Activated effector memory CD4-positive, alpha-beta T cell treated with anti-CD3 and anti-CD28 coated beads, Interleukin-2, amount 50 U/mL, for 16 hours (primary cell): Measurements from ENCODE around the gene TSPAN32.

Experiments used
- DNase-seq: peaks from one replicate; pipeline ENCODE4 v3.0.0-alpha.2; 2020

TSPAN32 gene

DNA sequence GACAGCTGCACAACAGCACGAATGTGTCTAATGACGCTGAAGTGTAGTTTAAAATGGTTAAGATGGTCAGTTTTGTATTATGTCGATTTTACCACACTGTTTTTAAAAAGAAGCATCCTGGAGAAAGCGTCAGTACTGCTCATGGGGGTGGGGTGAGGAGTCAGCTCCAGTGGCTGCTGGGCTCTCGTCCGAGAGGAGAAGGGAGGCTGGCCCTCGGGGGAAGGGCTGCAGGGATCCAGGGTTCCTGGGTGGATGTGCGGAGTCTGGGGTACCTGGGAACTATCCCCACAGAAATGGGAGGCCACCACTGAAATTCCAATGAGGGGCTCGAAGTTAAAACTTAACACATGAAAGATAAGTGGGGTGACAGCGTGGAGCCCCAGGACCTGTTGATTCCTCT lies 12.0 kb upstream of the TSPAN32 start:
- no peak for DNase-seq

DNA sequence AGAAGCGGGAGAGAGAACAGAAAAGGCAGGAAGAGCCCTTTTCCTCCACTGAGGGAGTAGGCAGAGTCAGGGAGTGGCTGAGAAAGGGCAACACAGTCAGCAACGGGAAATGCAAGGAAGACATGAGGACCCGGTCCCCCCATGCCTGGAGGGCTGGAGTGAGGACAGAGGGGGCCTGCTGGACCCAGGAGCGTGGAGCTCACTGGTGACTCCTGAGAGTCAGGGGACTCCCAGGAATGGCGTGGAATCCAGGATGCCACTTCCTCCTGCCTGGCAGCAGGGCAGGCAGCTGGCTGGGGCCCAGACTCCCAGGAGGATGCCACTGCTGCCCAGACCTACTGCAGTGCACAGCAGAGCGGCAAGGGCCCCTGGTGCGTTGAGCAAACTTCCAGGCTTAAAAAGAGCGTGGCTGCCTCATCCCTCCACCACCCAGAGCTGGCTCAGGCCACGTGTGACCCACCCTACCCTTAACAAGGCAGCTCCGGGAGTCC lies 11.4 kb upstream of the TSPAN32 start:
- no peak for DNase-seq

DNA sequence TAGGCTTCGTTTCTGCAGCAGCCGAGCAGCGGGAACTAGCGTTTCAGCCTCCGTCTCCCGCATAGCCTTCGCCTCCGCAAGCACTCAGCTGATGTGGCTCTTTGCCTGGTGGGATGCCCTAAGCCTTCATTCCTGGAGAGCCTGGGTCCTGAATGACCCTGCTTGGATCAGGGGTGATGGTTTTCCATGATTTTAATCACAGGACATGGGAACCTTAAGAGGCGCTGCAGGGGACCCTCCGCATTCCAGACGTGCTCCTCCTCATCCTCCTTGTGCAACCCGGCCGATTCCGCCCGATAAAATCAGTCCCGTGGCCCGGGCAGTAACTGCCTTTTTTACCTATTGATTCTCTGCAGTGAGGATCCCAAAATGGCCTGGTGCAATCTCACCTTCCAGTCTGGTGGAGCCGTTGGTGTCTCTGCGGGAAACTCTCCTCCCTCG lies 8.3 kb upstream of the TSPAN32 start:
- DNase-seq = no peak

DNA sequence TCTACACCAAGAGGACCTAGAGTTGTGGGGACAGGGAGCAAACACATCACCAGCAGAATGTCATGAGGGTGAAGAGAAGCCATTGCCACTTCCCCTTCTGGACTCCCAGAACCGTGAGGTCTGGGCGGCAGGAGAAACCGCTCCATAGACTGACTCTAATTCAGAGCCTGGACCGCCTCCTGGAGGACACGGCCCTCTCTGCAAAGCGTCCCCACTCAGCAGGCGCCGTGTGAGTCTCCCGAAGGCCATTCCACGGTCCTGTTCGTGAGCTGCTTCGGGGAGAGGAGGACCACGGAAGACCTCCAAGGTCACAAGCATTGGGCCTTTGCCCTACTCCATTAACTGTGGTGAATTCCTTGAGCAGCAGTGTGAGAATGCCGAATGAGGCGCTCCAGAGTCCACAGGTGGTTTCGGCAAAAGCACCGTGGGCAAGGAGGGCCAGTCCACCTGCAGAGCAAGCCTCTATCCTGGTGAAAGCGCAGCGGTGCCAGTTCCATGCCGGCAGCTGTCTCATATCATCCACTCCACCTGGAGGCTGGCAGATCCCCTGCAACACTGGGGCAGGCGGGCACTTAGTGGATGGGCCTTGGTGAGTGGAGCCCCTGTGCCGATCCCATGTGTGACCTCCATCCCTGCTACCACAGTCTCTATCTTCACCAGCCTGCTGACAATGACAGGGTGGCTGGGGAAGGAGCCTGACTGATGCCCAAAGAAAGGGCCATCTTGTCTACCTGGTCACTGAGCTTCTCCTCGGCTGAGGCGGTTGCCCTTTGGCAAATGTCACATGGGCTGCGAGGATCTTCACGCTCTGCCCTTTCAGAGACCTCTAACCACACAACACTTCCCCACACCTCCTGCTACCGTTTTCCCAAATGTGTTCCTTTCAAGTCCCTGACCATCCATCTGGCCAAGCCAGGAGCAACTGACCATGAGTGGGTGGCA lies 7.6 kb upstream of the TSPAN32 start:
- peak; percentile 61 for DNase-seq

DNA sequence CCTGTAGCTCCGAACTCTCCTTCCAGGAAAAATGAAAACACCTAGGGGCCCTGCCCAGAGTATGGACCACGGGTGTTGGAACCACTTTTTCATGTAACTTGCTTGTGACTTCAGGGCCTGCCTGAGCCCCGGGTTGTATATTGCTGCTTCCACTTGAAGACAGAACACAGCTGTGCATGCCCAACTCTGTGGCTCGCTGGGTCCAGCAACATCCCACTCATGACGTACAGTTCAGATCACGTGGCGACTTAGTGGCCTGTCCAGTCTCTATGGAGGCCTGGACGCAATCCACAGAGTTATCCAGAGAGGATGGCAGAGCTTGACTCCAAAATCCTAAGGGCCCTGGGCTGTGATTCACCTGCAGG lies 6.9 kb upstream of the TSPAN32 start:
- no peak for DNase-seq

DNA sequence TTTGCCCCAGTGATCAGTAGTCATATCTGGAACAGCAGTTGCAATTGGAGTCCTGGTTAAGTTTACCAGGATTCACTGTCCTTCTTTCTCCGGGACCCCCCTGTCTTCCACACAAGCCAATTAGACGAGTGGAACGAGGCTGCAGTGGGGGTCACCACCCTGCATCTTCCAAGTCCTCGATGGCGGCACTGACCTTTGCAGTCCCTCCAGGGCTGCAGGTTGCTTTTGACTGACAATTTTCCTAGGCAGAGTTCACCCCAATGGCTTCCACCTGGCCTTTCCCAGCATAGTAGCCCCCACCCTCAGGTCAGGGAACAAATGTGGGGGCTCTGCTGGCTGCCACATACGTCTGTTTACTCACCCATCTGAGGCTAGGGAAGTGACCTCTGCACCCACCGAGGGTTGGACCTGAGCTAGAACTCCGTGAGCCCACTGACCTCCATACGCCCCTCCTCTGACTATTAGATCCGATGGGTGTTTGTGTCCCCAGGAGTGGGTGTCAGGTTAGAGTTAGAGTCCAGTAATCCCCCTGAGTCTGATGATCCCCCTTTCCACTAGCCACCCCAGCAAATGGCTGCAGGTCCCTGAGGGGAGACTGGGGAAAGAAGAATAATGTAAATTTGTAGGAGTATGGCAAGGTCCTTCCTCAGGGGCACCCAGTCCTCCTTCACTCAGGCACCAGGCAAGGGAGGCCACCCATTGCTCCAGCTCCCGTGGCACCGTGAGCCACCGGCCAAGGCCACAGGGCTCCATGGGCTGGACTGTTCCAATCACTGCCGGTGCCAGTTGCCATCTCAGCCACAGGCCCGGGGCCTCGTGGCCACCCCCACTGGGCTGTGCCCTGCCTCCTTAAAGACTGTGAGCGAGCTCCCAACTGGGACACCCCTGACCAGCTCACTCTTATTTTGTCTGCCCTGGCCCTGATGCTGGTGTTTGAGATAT lies 5.6 kb upstream of the TSPAN32 start:
- peak; percentile 58 for DNase-seq

DNA sequence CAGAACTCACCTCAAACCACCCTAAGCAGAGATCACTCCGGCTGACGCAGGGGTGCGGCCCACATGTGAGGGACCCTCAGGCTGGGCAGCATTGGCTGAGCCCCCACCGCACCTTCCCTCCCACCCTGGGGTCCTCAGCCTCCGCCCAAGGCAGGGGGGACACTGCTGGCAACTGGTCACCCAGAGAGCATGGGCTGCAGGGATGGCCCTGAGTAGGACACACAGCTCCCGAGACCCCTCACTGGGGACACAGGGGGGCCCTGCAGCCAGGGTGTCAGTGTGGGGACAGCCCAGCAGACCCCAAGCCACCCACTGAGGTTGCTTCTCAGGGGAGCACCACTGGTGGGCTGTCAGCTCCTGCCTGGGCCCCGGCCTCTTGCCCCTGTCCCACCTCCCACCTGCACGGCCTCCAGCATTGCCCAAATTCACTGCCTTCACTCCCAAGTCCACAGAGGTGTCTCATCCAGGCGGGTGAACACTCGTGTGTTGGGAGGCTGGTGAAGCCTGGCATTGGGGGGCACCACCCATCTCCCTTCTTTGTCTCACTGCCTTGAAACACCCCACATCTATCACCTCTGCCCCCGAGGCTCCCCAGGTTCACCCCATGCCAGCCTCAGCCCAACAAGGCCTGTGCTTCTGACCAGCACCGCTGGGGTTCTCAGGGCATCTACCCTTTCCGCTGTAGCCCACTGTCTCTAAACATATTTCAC lies 4.7 kb upstream of the TSPAN32 start:
- peak; percentile 61 for DNase-seq

DNA sequence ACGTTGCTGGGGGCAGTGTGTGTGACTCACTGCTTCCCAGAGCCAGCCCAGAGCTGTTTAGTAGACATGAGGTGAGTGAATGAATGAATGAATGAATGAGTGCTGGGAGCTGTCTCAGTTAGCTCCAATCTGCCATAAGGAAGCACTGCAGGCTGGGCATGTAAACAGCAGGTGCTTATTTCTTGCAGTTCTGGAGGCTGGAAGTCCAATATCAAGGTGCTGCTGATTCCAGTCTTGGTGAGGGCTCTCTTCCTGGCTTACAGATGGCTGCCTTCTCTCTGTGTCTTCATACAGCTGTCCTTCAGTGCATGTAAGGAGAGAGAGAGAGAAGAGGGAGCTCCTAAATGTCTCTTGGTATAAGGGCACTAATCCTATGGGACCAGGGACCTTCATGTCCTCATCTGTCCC lies 4.2 kb upstream of the TSPAN32 start:
- no peak for DNase-seq

DNA sequence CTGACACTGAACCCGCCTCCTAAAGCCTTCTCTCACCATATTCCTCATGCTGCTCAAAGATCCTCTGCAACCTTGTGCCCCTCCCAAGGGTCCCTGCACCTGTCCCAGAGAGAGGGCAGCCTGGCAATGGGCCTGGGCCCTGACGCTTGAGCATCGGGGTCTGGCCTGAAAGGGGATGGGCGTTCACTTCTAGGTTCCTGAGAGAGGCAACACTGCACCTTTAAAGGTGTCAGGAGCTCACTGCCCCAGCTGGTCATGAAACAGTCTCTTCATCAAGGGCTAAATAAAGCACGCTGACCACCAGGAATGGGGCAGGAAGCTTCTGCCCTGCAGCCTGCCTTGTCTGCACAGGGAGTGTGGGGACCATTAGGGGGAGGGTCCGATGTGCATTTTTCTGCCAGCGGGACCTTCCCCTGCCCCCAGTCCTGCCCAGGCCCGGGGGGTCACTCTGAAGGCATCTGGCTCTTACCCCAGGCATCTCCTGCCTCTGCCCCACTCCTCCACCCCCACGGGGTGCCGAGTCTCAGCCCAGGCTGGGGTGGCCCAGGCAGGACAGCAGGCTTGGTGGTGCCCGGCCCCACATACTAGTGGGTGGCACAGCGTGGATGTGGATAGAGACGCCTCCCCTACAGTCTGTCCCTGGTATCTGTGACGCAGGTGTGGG lies 3.5 kb upstream of the TSPAN32 start:
- no peak for DNase-seq

DNA sequence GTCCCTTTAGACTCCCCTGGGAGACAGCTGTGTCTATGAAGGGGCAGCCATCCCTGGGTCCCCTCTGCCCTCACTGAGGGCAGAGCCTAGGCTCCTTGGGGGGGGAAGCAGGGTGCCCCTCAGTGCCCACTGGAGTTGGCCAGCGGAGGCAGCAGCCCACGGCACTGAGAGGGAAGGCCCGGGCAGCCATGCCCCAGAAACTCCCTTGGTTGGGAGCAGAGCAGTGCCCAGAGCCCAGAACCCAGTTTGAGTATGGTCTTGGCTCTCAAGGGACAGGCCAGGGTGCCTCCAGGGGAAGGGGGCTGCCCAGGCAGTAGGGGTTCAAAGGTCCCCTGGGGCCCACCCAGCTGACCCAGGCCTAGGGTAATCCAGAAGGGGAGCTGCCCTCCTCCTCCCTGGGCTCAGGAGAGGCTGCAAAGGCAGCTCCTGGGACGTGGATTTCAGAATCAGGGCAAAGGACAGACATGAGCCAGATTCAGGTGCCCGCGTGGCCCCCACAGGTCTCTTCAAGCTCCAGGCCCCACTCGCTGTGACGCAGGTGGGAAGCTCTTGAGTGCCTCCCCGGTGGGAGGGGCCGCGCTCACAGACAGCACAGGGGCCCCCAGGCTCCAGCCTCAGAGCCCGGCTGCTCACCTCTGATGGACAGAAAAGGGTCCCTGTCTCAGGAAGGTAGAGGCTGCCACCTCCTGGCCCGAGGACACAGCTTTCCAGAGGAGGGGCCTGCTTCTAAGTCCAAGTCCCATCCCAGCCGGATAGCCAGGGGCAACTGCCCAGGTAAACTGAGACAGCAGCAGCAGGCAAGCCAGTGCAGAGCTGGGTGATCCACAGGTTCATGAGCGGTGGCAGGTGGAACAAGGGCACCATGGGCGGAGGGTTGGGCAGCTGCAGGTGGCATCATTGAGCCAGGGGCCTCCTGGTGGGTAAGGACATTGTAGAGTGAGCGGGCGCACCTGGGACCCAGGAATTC lies 2.7 kb upstream of the TSPAN32 start:
- DNase-seq = peak; percentile 67

DNA sequence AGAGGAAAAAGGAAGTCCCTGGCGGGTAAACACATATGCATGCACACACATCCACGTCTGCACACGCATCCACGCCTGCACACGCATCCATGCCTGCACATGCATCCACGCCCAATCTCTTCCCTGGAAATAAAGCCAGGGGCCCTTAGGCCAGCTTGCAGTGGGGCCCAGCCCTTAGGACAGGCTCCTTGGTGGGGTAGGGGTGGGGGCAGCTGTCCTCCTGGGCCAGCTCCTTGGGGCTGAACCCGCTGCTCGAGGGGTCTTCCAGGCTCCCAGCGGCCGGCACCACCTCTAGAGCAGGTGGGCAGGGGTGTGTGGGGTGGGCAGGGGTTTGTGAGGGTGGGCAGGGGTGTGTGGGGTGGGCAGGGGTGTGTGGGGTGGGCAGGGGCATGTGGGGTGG lies 2.0 kb upstream of the TSPAN32 start:
- no peak for DNase-seq

DNA sequence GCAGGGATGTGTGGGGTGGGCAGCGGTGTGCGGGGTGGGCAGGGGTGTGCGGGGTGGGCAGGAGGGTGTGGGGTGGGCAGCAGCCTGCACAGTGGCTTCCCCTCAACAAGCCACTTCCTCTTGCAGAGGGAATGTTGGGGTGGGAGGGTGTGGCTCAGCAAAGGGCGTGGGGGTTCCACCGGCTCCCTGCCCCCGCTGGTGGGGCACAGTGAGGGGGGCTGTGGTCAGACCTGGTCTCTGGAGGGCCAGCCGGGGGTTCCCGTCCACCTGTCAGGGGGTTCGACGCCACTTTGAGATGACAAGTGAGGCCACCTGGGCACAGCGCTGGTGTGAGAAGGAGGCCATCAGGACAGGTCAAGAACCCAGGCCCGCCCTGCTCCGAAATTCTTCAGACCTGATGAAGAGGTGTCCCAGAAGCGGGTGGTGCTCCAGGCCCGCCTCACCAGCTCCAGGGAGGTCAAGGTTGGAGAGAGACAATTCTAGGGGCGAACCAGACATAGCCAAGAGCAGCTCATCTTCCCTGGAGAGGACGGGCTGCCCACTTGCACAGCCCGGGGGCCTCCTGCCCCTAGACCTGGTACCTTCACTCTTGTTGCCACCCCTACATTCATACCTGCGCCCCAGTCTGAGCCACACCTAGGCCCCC lies 1.4 kb upstream of the TSPAN32 start:
- no peak for DNase-seq

DNA sequence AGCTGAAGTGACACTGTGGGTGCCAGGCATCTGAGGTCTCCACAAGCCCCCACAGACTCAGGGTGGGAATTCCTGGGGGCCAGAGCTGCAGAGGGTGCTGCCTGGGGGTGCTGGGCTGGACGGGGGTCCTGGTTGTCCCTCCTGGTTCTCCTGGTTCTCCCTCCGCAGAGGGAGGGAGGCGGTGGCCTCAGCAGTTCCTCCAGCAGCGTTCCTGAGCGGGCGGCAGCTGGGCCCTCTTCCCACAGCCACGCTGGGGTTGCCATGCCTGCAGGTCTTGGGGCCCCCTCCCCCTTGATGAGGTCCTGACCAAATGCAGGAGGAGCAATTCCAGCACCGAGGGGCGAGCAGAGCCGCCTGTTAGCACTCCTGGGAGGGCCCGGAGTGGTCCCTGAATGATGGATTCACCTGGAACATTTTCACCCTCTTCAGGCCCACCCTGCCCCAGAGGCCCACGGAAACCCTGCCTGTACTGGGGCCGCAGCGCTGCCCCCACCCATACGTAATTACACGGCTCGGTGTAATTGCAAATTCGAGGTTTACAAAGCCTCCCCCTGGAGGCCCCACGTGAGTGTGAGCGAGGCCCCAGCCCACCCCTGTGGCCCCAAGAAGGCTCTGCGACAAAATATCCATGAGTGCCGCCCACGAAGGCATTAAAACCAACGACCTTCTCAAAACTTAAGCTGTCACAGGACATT lies 730 bp upstream of the TSPAN32 start:
- no peak for DNase-seq

DNA sequence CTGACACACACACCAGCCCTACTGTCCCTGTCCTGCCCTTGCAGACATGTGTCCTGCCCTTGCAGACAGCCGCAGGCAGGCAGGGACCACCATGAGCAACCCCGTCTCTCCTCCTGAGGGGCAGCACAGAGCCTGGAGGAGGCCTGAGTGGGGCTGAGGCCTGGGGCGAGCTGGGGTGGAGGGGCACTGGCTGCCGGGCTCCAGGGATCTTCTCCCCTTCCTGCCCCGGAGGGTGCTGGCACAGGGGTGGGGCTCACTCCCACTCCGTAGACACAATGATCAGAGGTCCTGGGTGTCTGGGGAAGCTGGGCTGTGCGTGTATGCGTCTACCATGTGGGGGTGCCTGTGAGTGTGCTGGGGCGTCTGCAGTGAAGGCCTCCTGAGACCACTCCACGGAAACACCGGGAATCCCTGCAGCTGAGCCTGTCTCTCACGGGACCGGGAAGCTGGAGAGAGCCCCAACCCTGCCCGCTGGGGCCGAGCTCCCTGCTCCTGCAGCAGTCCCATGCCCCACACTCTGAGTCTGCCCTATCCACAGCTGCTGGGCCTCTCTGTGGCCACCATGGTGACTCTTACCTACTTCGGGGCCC lies 588 bp downstream of the TSPAN32 start:
- no peak for DNase-seq

DNA sequence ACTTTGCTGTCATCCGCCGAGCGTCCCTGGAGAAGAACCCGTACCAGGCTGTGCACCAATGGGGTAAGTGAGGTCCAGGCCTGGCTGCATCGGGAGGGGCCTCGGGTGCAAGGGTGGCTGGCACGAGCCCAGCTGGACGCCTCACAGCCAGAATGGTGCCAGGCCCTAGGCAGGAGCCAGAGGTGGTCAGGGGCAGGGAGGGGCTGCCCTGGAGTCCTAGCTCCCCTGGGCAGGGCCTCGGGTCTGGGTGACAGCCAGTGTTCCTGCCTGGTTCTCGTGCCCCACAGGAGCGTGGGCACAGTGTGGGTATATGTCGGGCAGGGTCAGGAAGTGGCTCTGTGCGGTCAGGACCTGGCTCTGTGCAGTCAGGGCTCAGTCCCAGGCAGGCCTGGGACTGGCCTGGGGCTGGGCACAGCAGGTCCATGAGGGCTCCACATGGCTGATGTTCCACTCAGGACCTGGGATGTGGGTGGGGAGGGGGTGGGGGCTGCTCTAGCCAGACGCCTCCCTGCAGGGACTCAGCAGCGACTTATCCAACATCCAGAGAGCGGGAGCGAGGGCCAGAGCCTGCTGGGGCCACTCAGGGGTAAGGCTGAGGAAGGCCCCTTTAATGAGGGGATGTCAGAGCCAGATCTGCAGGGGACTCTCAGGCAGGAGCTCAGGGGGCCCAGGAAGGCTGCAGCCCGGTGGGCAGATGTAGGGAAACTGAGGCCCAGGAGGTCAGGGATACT lies 1.2 kb downstream of the TSPAN32 start:
- DNase-seq = peak; percentile 63

DNA sequence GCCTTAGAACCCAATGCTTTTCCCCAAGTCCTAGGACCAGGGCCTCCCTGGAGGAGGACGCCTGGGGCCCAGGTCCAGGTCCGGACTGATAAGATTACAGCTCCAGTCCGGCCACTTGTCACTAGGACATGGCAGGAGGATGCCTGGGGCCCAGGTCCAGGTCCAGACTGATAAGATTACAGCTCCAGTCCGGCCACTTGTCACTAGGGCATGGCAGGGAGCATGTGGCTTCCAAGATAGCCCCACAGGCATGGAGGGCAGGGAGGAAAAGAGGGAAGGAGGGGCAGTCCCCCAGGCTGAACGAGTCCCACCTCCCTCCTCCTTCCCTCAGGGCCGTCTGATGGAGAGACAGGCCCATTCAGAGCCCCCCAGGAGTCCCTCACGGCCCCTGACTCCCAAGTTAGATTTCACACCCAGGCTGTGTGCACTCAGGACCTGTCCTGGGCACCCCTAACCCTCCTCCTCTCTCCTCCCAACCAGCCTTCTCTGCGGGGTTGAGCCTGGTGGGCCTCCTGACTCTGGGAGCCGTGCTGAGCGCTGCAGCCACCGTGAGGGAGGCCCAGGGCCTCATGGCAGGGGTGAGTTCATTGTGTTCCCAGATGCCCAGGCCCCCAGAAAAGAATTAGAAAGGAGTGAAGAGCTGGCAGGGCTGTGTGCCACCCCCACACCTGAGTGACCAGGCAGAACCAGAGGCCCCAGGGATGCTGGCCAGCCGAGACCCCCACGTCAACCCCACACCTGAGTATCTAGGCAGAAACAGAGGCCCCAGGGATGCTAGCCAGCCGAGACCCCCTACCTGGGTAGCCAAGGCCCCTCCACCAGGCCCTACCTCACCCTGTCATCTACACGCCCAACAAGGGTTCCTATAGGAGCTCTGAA lies 2.1 kb downstream of the TSPAN32 start:
- DNase-seq = peak; percentile 59

DNA sequence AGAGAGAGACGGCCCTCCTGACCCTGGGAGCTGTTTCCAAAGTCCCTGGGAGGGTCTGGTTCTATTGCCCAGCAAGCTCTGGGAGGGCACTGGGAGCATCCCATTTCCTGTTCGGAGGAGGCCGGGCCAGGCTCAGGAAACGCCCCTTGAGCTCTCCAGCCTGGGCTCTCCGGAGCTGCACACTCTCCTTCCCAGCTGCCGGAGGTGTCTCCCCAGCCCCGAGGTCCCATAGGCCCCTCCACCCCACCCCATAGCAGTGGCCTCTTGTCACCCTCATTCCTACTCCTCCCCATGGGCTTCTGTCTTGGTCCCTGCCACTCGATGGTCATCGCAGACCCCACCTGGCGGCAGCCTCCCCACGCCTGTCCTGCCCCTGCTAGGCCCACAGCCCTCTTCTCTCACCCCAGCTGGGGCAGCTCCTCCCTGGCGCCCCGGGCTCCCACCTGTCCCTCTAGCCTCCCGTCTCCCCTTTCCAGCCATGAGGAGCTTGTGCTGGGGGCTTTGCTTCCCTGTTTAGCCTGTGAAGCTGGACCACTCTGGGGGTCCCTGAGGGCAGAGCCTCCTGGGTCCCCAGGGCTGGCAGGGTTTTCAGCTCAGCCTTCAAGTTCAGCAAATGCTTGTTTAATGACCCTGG lies 2.8 kb downstream of the TSPAN32 start:
- DNase-seq = peak; percentile 54
